Measurements from ENCODE around the gene MANBA. TPM values are rescaled to one million over a fixed set of nuclear protein-coding genes. Genes with fewer than 3 reads are reported as not detected.
"Not testable (repeated sequence)": the region's sequence is repeated elsewhere in the genome, so short reads cannot be mapped to it uniquely, and the experiment has no call there.

Gene MANBA
- total RNA-seq, 2 experiments from 2014 or later: 16.9 to 18.2 TPM

DNA sequence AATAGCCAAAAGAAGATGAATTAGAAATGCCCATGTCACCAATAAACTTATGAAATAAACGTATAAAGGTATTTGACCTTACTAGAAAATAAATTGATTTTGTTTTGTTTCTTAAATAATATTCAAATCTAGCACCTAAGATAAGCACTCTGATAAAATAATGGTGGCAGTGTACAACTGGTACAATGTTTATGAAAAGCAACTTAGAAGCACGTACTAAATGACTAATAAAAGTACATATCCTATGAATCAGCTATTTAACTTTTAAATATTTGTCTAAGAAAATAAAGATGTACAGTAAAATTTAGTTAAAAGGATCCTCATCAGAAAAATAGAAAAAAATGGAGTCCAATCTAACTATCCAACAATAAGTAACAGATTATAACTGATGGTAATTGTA, 6.7 kb downstream of the MANBA start:
- H3K4me3 Mint-ChIP-seq: no peak overlapping the region
- intact Hi-C loops (cut with DNase I, micrococcal nuclease): no loop called here
- H3K27ac ChIP-seq (ENCODE audit: low read depth in 1 of 2, low read length in 2 of 2): no peak overlapping the region
- no peak overlapping the region for H3K4me3 ChIP-seq (ENCODE audit: low read length)
- no peaks in the 10 kb centered on the region for H3K9me3 Mint-ChIP-seq
- H3K36me3 Mint-ChIP-seq (ENCODE audit: low read depth): peaks cover 14% of the 10 kb centered on the region
- POLR2A ChIA-PET: interaction anchor here (0.7 kb wide), 2 partner anchors 8 to 141 kb away, joined by 3 read pairs; no protein-coding TSS in a partner anchor
- no peak overlapping the region for H3K27ac Mint-ChIP-seq
- peaks cover 2% of the 10 kb centered on the region for H3K4me1 ChIP-seq (ENCODE audit: insufficient read depth, low read length)
- CTCF ChIA-PET: no interaction called here
- peaks cover 39% of the 10 kb centered on the region for H3K4me1 Mint-ChIP-seq (ENCODE audit: low read depth)
- DNase-seq (no peak), ATAC-seq (ENCODE audit: poor library complexity) (no peak)
- TF ChIP-seq, protein P1, sequence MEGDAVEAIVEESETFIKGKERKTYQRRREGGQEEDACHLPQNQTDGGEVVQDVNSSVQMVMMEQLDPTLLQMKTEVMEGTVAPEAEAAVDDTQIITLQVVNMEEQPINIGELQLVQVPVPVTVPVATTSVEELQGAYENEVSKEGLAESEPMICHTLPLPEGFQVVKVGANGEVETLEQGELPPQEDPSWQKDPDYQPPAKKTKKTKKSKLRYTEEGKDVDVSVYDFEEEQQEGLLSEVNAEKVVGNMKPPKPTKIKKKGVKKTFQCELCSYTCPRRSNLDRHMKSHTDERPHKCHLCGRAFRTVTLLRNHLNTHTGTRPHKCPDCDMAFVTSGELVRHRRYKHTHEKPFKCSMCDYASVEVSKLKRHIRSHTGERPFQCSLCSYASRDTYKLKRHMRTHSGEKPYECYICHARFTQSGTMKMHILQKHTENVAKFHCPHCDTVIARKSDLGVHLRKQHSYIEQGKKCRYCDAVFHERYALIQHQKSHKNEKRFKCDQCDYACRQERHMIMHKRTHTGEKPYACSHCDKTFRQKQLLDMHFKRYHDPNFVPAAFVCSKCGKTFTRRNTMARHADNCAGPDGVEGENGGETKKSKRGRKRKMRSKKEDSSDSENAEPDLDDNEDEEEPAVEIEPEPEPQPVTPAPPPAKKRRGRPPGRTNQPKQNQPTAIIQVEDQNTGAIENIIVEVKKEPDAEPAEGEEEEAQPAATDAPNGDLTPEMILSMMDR (IDR thresholded peaks at IDR 0.05): no peak
- H3K9me3 ChIP-seq (ENCODE audit: control insufficient read depth in 1 of 2, insufficient read depth in 1 of 2, low read length in 2 of 2): no peaks in the 10 kb centered on the region
- H3K27me3 ChIP-seq (ENCODE audit: control insufficient read depth in 1 of 2, insufficient read depth in 2 of 2, low read length in 2 of 2): no peaks in the 10 kb centered on the region
- H3K27me3 Mint-ChIP-seq: no peaks in the 10 kb centered on the region
- peaks cover 6% of the 10 kb centered on the region for H3K36me3 ChIP-seq (ENCODE audit: insufficient read depth, low read length)

DNA sequence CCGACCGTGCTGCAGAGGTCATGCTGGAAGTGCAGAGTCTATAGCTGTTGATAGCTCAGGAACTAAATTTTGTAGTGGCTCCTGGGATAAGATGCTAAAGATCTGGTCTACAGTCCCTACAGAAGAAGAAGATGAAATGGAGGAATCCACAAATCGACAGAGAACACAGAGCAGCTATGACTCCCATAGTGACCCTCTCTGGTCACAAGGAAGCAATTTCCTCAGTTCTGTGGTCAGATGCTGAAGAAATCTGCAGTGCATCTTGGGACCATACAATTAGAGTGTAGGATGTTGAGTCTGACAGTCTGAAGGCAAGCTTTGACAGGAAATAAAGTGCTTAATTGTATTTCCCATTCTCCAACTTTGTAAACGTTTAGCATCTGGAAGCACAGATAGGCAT, 8.8 kb downstream of the MANBA start:
- no peaks in the 10 kb centered on the region for H3K27me3 Mint-ChIP-seq
- H3K27ac ChIP-seq (ENCODE audit: low read depth in 1 of 2, low read length in 2 of 2): no peak overlapping the region
- no peaks in the 10 kb centered on the region for H3K4me1 ChIP-seq (ENCODE audit: insufficient read depth, low read length)
- peaks cover 11% of the 10 kb centered on the region for H3K36me3 ChIP-seq (ENCODE audit: insufficient read depth, low read length)
- no peaks in the 10 kb centered on the region for H3K9me3 ChIP-seq (ENCODE audit: control insufficient read depth in 1 of 2, insufficient read depth in 1 of 2, low read length in 2 of 2)
- H3K27ac Mint-ChIP-seq: no peak overlapping the region
- DNase-seq (no peak), ATAC-seq (ENCODE audit: poor library complexity) (no peak)
- no peaks in the 10 kb centered on the region for H3K27me3 ChIP-seq (ENCODE audit: control insufficient read depth in 1 of 2, insufficient read depth in 2 of 2, low read length in 2 of 2)
- intact Hi-C loops (cut with DNase I, micrococcal nuclease): no loop called here
- ChIA-PET CTCF (no interaction called here), POLR2A (interaction anchor here (0.9 kb wide), 1 partner anchor 9 kb away, joined by 4 read pairs; the partner anchor contains the start of gene MANBA)
- H3K36me3 Mint-ChIP-seq (ENCODE audit: low read depth): peaks cover 27% of the 10 kb centered on the region
- H3K4me3 Mint-ChIP-seq: no peak overlapping the region
- H3K4me1 Mint-ChIP-seq (ENCODE audit: low read depth): peaks cover 19% of the 10 kb centered on the region
- no peaks in the 10 kb centered on the region for H3K9me3 Mint-ChIP-seq
- TF ChIP-seq, protein P1 (IDR thresholded peaks at IDR 0.05): no peak
- no peak overlapping the region for H3K4me3 ChIP-seq (ENCODE audit: low read length)

DNA sequence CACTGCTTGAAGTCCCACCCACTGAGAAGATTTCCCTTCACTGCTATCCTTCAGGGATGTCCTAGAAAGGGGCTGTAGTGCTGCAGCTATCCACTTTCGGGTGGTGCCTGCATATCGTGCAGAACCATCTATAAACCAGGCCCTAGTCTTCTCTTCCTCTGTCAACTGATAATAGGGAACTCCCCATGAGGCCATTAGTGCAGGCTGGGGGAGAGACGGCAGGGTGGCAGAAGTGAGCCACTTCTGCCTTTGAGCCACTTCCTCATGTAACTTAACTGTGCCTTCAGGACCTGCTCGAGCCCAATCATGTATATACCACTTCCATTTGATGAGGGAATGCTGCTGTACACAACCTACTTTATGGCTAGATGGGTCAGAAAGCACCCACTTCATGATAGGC, 17.4 kb downstream of the MANBA start:
- H3K27me3 ChIP-seq (ENCODE audit: control insufficient read depth in 1 of 2, insufficient read depth in 2 of 2, low read length in 2 of 2); H3K27ac ChIP-seq (ENCODE audit: low read depth in 1 of 2, low read length in 2 of 2); POLR2A ChIA-PET; H3K4me3 ChIP-seq (ENCODE audit: low read length); H3K27me3 Mint-ChIP-seq; CTCF ChIA-PET; H3K9me3 ChIP-seq (ENCODE audit: control insufficient read depth in 1 of 2, insufficient read depth in 1 of 2, low read length in 2 of 2); H3K36me3 ChIP-seq (ENCODE audit: insufficient read depth, low read length); intact Hi-C loops (cut with DNase I, micrococcal nuclease); H3K4me3 Mint-ChIP-seq; H3K27ac Mint-ChIP-seq; H3K4me1 ChIP-seq (ENCODE audit: insufficient read depth, low read length); ATAC-seq (ENCODE audit: poor library complexity): not testable (repeated sequence)
- DNase-seq: peak in 3 of 14 experiments; percentile 24 to 57 (median 50)
- H3K9me3 Mint-ChIP-seq: peaks cover 15% of the 10 kb centered on the region
- H3K36me3 Mint-ChIP-seq (ENCODE audit: low read depth): peaks cover 85% of the 10 kb centered on the region
- peaks cover 19% of the 10 kb centered on the region for H3K4me1 Mint-ChIP-seq (ENCODE audit: low read depth)

DNA sequence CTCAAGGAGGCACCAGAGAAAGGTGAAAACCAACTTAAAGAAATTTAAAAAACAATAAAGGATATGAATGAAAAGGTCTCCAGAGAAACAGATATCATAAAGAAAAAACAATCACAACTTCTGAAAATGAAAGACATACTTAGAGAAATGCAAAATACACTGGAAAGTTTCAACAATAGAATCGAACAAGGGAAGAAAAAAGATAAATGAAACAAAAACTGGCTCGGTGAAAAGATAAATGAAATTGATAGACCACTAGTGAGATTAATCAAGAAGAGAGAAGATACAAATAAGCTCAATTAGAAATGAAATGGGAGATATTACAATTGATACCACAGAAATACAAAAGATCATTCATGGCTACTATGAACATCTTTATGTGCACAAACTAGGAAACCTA, 22.0 kb downstream of the MANBA start:
- H3K27ac ChIP-seq (ENCODE audit: low read depth in 1 of 2, low read length in 2 of 2); H3K36me3 ChIP-seq (ENCODE audit: insufficient read depth, low read length); H3K4me3 Mint-ChIP-seq; H3K27ac Mint-ChIP-seq; H3K27me3 Mint-ChIP-seq; H3K4me1 ChIP-seq (ENCODE audit: insufficient read depth, low read length); intact Hi-C loops (cut with DNase I, micrococcal nuclease); CTCF ChIA-PET; H3K27me3 ChIP-seq (ENCODE audit: control insufficient read depth in 1 of 2, insufficient read depth in 2 of 2, low read length in 2 of 2); DNase-seq; H3K4me3 ChIP-seq (ENCODE audit: low read length); POLR2A ChIA-PET; H3K9me3 ChIP-seq (ENCODE audit: control insufficient read depth in 1 of 2, insufficient read depth in 1 of 2, low read length in 2 of 2); ATAC-seq (ENCODE audit: poor library complexity): not testable (repeated sequence)
- peaks cover 74% of the 10 kb centered on the region for H3K36me3 Mint-ChIP-seq (ENCODE audit: low read depth)
- peaks cover 55% of the 10 kb centered on the region for H3K4me1 Mint-ChIP-seq (ENCODE audit: low read depth)
- peaks cover 15% of the 10 kb centered on the region for H3K9me3 Mint-ChIP-seq

Measured in CD4-positive, alpha-beta T cell (primary cell).